ENCODE measurements around the gene LMO7.
"Not testable (repeated sequence)": the region's sequence is repeated elsewhere in the genome, so short reads cannot be mapped to it uniquely, and the experiment has no call there.

LMO7 gene

GRCh38 chr13:75743072-75743471, 106.9 kb downstream of the LMO7 start:
- DNase-seq (ENCODE audit: low read depth) = not testable (repeated sequence)

GRCh38 chr13:75744127-75744526, 108.0 kb downstream of the LMO7 start:
- no peak for DNase-seq (ENCODE audit: low read depth)

DNA sequence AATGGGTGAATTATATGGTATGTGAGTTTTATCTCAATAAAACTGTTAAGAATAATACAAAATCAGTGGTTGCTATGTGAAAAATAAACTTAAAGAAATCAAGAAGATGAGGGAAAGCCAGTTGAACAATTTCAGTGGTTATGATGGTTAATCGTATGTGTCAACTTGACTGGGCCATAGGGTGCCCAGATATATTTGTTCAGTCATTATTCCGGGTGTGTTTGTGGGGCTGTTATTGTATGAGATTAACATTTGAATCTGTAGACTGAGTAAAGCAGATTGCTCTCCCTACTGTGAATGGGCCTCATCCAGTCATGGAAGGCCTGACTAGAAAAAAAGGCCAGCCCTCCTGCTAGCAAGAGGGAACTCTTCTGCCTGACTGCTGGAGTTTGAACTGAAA, 109.3 kb downstream of the LMO7 start:
- no peak for DNase-seq (ENCODE audit: low read depth)

- no peak for DNase-seq (ENCODE audit: low read depth)
Observed at GRCh38 chr13:75748874-75749273, 112.7 kb downstream of the LMO7 start.

DNA sequence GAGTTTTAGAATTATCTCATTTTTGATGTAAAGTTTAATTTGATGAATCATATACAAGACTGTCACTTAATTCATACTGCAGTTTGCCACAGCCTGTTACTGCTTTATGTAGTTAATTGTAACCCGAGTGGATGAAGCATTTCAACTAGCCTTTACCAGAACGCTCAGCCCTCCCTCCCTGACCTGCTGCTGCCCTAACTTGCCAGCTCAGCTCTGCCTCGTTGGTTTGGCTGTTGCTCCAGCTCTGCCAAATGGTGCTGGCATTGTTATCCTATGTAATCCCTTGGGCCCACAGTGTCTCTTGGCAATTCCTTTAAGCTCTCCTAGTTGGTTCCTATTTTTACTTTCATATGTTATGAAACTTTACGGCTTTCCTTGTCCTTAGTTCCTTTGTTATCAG, 113.3 kb downstream of the LMO7 start:
- no peak for DNase-seq (ENCODE audit: low read depth)

DNA sequence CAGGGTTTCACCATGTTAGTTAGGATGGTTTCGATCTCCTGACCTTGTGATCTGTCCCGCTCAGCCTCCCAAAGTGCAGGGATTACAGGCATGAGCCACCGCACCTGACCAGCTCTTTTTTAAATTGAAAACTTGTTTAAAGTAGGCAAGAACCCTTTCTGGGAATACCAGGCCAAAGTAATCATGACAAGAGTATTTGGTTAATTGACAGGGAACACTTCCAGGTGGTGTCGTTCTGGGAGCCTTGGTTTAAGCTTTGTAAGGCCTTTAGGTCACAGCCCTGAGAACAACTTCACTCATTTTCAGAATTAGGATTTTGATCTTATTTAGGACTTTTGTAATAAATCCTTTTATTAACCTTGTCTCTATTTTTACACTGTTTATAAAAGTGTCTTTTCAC, 115.2 kb downstream of the LMO7 start:
- no peak for DNase-seq (ENCODE audit: low read depth)

DNA sequence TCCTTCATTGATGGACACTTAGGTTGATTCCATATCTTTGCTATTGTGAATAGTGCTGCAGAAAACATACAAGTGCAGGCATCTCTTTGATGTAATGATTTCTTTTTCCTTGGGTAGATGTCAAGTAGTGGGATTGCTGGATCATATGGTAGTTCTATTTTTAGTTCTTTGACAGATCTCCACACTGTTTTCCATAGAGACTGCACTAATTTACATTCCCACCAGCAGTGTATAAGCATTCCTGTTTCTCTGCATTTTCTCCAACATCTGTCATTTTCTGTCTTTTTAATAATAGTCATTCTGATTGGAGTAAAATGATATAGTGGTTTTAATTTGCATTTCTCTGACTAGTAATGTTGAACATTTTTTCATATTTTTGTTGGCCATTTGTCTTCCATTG, 116.7 kb downstream of the LMO7 start:
- no peak for DNase-seq (ENCODE audit: low read depth)

GRCh38 chr13:75754936-75755335, 118.8 kb downstream of the LMO7 start:
- no peak for DNase-seq (ENCODE audit: low read depth)

DNA sequence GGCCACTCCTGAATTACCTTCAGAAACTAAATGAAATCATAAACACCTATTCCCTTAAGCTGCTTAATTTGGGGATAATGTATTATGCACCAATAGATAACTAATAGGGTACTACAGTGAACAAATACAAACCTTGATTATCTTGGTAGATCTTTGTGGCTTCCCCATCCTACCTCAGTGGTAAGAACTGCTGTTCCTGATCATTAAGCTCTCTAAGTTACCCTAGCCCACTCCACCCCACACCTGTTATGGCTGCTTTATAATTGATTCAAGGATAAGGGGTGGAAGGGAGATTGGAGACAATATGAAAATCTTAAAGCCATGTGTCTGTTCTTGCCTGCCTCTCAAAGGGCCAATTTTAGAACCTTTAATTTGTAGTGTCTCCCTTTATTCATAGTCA, 121.2 kb downstream of the LMO7 start:
- no peak for DNase-seq (ENCODE audit: low read depth)

DNA sequence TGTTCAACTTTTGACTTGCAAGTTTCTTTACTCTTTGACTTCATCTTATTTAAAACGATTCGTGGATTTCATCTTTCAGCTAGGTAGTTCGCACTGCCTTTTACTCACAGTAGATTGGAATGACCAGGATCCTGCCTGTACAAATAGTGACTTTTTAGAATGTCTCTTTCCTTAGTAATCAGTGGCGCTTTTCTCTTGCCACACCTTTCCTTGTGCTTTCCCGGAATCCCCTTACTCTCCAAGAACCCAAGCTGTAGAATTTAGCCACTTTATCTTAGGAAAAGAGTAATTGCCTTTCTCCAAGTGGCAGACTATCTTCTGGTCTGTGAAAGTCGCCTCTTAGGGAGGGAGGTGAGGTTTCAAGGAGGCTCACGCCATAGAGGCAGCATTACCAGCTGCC, 123.4 kb downstream of the LMO7 start:
- no peak for DNase-seq (ENCODE audit: low read depth)

DNA sequence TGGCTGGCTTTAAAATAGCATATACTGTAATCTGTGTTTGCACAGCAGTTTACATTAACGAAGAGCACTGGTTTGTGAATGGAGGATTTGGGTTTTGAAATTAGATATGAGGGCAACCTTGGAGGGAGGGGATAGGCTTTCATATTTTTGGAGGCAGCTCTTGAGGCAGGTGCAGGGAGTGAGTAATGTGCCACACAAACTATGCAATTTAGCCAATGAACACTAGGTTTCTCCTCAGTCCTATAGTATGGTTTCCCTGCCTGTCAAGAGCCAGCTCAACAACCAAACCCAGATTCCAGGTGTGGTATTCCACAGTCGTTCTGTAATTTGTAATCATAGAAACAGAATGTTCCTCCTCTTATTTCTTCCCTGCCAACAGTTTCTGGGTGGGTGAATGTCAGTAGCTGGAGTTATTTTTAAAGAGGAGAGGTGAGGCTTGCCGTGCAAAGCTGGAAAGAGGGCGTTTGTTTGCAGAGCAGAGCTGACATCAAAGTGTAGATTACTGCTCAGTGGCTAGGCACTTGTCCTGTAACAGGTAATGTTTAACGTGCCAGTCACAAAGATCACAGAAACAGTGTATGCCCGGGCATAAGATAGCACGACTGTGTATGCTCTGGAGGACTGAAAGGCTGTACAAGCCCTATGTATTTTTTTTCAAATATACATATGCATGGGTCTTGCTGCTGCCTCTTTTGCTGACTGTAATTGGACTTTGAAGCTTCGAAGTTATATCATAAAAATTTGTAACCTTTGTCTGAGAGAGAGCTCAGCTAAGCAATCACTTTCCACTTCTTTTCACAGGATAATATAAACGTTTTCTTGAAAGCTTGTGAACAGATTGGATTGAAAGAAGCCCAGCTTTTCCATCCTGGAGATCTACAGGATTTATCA, 124.2 kb downstream of the LMO7 start:
- no peak for DNase-seq (ENCODE audit: low read depth)

DNA sequence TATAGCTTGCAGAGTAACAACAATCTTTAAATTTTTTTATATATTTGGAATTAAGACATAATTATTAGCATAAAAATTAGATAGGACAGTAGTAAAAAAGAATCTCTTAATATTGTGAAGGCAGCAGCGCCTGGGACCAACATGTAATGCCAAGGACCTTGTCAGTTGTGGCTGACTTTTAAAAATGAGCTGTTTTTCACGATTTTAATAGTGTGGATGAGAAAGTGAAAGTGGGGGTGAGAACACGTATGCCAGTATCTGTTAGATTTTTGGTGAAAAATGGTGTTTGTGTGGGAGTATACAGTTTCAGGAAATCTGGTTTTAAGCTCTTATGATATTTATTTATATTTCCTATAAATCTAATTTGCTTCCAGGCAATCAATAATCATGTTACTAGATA, 125.2 kb downstream of the LMO7 start:
- no peak for DNase-seq (ENCODE audit: low read depth)

DNA sequence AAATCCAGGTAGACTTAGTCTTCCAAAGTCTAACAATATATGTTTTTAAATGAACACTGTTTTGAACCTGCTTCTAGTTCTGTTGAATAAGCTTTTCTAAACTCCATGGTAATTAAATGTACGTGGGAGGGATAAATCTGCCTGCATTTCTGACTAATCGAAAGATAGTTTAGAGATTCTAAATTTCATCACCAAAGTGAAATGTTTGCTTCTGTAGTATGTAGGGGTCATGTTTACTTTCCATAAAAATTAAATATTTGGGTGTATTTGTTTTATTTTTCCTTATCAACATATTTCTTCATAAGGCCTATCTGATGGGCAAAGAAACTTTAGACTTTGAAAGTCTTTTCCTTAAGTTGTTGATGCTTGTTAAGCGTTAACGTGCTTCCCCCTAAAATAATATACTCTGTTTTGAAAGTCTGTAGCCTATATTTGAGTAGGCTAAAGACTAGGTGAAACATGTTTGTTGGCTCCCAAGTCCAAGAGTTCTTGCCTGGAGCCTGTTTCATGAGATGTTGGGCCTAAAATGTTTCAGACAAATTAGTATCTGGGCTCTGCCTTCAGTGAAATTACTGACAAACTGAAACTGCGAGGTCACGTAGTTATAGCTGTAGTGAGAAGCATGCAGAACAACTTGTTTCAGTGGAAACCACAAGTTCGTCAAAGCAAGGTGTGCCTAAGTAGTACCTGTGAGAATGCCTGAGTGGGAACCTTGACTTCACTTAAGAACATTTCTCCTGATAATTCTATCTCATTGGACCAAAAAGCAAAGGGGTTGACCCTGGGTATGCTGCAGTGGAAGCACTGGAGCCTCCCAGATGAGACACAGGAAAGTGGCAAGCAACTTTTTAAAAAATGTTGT, 126.2 kb downstream of the LMO7 start:
- DNase-seq (ENCODE audit: low read depth) = no peak

GRCh38 chr13:75762955-75763354, 126.8 kb downstream of the LMO7 start:
- DNase-seq (ENCODE audit: low read depth) = no peak

GRCh38 chr13:75763512-75763911, 127.4 kb downstream of the LMO7 start:
- no peak for DNase-seq (ENCODE audit: low read depth)

GRCh38 chr13:75764251-75764925, 128.3 kb downstream of the LMO7 start:
- DNase-seq (ENCODE audit: low read depth) = no peak

GRCh38 chr13:75764926-75765310, 128.8 kb downstream of the LMO7 start:
- DNase-seq (ENCODE audit: low read depth) = no peak

- DNase-seq (ENCODE audit: low read depth) = no peak
Observed at GRCh38 chr13:75766636-75767035, 130.5 kb downstream of the LMO7 start.

- no peak for DNase-seq (ENCODE audit: low read depth)
Observed at GRCh38 chr13:75769141-75769905, 133.2 kb downstream of the LMO7 start.

DNA sequence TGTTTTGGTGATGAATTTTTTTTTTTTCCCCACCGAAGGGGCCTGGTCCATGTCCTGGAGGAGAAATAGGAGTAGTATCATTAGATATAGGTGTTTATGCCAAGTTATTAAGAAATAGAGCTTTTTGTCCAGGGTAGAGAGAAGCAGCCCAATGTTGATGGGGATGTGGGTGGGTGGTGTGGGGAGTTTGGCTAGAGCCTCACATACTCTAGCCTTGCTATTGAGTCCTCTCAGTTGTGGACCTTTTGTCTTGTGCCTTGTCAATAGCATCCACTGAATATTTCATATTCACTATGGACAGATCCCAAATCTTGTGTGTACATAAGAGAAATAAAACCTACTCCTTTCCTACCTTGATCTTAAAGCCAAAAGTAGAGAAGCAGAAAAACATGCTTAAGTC, 134.0 kb downstream of the LMO7 start:
- no peak for DNase-seq (ENCODE audit: low read depth)

DNA sequence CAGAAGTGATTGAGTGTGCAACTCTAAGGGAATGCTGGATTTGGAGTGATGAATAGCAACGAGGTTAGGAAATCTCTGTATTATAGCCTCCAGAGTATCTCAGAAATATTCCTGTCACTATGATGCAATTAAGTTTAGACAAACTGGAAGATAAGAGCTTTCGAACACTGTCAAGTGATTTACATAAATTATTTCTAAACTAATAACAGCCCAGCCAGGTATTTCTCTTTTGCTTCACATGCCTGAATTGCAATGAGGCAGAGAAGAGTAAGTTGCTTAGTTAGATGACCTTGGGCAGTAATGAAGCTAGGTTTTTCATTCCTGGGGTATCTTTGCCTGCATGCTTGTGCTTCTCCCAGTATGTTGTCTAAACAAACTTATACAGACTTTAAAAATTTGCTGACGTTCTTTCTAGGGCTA, 134.5 kb downstream of the LMO7 start:
- no peak for DNase-seq (ENCODE audit: low read depth)

- no peak for DNase-seq (ENCODE audit: low read depth)
Observed at GRCh38 chr13:75771226-75771625, 135.1 kb downstream of the LMO7 start.

All from stimulated activated CD8-positive, alpha-beta memory T cell treated with anti-CD3 and anti-CD28 coated beads, Interleukin-4, amount 100 ng/mL, for 24 hours (primary cell).